WI38 (cell line): Measurements from ENCODE around the gene APH1B.

Experiments
- H3K4me3 ChIP-seq: 2 replicates; pipeline ENCODE4 v1.5.1; 2011; ENCODE audit warnings: low read depth, mild to moderate bottlenecking, control low read depth, low read length
- TF ChIP-seq, protein P1 (sequence below): IDR thresholded peaks from 2 replicates; pipeline ENCODE4 v1.5.1; 2012; ENCODE audit warnings: low read depth, mild to moderate bottlenecking, control low read depth, low read length

Gene APH1B

DNA sequence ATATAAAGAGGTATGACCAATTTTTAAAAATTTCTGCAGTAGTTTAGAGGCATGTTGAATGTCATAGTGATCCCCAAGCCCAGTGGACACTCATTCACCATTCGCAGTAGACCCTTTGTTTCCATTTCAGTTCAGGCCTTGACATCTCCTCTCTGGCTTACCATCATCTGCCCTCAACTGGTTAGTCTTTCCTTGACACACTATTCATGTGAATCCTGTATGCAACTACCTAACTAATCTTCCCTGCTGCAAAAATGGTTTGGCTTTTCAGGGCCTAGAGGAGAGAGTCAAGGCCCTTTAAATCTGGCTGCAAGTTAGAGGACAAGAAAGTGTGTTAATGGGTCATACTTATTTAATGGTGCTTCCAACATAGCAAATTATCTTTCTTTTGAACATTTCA, 10.9 kb downstream of the APH1B start:
- H3K4me3 ChIP-seq = no peak overlapping the region
- TF ChIP-seq, protein P1, sequence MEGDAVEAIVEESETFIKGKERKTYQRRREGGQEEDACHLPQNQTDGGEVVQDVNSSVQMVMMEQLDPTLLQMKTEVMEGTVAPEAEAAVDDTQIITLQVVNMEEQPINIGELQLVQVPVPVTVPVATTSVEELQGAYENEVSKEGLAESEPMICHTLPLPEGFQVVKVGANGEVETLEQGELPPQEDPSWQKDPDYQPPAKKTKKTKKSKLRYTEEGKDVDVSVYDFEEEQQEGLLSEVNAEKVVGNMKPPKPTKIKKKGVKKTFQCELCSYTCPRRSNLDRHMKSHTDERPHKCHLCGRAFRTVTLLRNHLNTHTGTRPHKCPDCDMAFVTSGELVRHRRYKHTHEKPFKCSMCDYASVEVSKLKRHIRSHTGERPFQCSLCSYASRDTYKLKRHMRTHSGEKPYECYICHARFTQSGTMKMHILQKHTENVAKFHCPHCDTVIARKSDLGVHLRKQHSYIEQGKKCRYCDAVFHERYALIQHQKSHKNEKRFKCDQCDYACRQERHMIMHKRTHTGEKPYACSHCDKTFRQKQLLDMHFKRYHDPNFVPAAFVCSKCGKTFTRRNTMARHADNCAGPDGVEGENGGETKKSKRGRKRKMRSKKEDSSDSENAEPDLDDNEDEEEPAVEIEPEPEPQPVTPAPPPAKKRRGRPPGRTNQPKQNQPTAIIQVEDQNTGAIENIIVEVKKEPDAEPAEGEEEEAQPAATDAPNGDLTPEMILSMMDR = no peak

DNA sequence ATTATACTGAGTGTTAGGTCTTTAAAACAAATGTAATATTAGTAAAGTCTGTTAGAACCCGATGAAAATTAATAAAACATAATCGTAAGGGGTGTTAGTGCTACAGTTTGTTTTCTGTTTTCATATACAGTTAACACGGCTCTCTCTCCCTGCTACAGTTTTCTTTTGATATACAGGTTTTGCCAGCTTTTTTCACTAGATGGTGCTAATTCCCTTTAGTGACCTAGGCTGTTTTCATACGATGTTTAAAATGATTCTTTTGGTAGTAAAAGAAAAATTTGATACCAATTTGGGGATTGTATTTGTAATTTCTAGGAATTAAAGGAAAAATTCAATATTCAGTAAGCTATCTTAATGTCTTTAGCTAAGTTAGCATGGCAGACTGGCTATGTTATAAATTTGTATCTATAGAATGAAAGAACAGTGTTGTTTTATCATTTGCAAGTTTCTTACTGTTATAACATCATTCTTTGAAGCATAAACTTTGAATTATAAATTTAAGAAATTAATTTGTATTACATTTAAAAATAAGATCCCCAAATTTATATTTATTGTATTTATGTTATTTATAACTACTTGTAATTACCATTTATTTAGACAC, 11.5 kb downstream of the APH1B start:
- TF ChIP-seq, protein P1 = no peak
- no peak overlapping the region for H3K4me3 ChIP-seq

DNA sequence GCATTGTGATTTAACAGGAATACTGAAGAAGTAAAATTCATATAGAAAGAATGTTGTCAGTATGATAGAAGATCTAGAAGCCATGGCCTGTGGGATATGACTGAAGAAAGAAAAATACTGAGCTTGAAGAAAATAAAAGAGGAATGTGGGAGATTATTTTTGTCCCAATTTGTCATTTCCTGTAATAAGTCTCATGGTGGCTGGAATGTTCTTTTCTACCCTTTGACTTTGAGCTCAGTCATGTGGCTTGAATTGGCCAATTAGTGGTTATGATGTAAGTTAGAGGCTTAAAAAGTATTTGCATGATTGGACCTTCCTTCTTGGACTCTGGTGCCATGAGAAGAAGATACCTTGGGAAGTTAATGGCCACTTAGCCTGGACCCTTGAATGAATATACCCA, 14.1 kb downstream of the APH1B start:
- TF ChIP-seq, protein P1 = no peak

DNA sequence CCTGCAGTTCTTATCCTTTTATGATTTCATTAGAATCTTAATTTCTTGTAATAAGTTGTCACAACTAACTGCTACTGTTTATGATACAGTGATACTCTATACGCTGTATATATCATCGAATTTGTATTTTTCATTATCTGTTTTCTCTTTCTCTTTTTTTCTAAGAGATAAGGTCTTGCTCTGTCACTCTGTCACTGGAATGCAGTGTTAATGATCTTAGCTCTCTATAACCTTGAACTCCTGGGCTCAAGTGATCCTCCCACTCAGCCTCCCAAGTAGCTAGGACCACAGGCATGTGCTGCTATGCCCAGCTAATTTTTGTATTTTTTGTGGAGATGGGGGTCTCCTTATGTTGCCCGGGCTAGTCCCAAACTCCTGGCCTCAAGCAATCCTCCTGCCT, 14.8 kb downstream of the APH1B start:
- TF ChIP-seq, protein P1 = no peak
- no peak overlapping the region for H3K4me3 ChIP-seq

More for the DNA sequence above, 14.1 kb downstream of the APH1B start:
- H3K4me3 ChIP-seq = no peak overlapping the region

DNA sequence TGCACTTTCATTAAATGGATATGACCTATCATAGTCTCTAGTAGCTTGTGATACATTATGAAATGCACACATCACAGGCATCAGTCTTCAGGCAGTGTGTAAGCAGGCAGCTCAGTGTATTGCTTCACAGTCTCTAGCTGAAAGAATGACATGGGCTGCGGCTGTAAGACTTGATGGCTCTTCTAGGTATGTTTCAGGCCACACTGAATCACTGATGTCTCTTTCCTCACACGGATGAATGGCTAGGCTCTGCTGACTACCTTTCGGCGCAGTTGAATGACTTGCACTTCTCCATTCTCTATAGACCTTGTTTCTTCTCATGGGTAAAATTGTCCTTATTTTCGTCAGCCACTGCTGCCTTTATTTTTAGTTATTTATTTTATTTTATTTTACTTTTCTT, 15.4 kb downstream of the APH1B start:
- TF ChIP-seq, protein P1 = no peak
- H3K4me3 ChIP-seq = no peak overlapping the region

DNA sequence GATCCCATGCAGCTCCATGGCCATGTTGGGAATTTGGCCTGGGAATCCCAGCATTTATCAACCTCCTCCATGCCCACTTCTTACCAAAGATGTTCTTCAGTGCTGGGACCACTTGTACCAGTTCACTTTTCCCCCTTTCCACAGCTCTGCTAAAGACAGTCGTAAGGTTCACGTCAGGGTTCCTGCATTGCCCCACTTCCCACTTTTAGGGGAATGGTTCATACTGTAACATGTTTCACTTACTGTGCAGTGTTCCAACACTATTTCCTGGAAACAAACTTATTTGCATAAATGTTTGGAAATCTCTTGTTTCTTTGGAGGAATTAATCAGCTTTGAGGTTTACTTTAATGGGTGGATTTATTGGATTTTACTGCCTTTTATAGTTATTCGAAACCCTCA, 17.0 kb downstream of the APH1B start:
- no peak overlapping the region for H3K4me3 ChIP-seq
- TF ChIP-seq, protein P1 = no peak

DNA sequence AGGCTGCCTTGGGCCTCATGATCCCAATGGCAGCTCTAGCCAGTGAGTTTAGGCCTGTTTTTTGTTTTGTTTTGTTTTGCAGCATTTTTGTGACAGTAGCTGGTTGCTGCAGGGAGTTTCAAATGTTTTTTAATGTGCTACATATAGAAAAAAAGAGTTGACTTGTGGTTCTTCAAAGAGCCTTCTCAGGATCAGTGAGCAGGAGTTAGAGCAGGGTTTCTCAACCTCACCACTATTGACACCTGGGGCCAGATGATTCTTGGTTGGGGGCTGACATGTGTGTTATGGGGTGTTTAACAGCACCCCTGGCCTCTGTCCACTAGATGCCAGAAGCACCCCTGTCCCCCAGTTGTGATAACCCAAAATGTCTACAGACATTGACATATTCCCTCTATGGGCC, 17.9 kb downstream of the APH1B start:
- no peak overlapping the region for H3K4me3 ChIP-seq
- TF ChIP-seq, protein P1 = no peak
